HepG2 (cell line): ENCODE data around the gene THRSP. TPM values are rescaled to one million over a fixed set of nuclear protein-coding genes. Genes with fewer than 3 reads are reported as not detected.

Source experiments
- DMTF1 ChIP-seq: sonication (generic); formaldehyde crosslinking; IDR thresholded peaks from 2 replicates; pipeline ENCODE4 v1.4.0; 2020; ENCODE audit warnings: mild to moderate bottlenecking, missing genetic modification reagents
- ELF1 ChIP-seq: sonication (generic); formaldehyde crosslinking; IDR thresholded peaks from 2 replicates; pipeline ENCODE4 v1.4.0; 2020; ENCODE audit warnings: missing genetic modification reagents
- ELK4 ChIP-seq: sonication (generic); formaldehyde crosslinking; IDR thresholded peaks from 2 replicates; pipeline ENCODE4 v1.9.0; 2021; ENCODE audit warnings: missing genetic modification reagents, borderline replicate concordance
- MAFG ChIP-seq: sonication (generic); formaldehyde crosslinking; IDR thresholded peaks from 2 replicates; pipeline ENCODE4 v1.5.1; 2020; ENCODE audit warnings: mild to moderate bottlenecking, missing genetic modification reagents
- MAX ChIP-seq: IDR thresholded peaks from 2 replicates; pipeline ENCODE4 v1.6.1; 2012; ENCODE audit warnings: inconsistent platforms
- MXI1 ChIP-seq: IDR thresholded peaks from 3 replicates; pipeline ENCODE4 v1.6.1; 2012; ENCODE audit warnings: low read depth, low read length, inconsistent platforms, borderline replicate concordance
- MYC ChIP-seq: sonication (generic); formaldehyde crosslinking; IDR thresholded peaks from 2 replicates; pipeline ENCODE4 v1.9.0; 2021; ENCODE audit warnings: missing genetic modification reagents, borderline replicate concordance
- NFE2L1 ChIP-seq: sonication (generic); formaldehyde crosslinking; IDR thresholded peaks from 2 replicates; pipeline ENCODE4 v1.4.0; 2020; ENCODE audit warnings: missing genetic modification reagents, mild to moderate bottlenecking, borderline replicate concordance
- RAD21 ChIP-seq: fragments of 450-650 bp; formaldehyde crosslinking; IDR thresholded peaks from 2 replicates; pipeline ENCODE4 v1.5.0; 2020; ENCODE audit warnings: mild to moderate bottlenecking
- SKI ChIP-seq: fragments of 450-650 bp; IDR thresholded peaks from one replicate; pipeline ENCODE4 v1.6.1; 2018; ENCODE audit warnings: mild to moderate bottlenecking; ENCODE audit not compliant: partially characterized antibody
- SRY ChIP-seq: sonication (generic); formaldehyde crosslinking; IDR thresholded peaks from 2 replicates; pipeline ENCODE4 v1.8.0; 2022; ENCODE audit warnings: mild to moderate bottlenecking, missing genetic modification reagents
- ZFP1 ChIP-seq: IDR thresholded peaks from 2 replicates; pipeline ENCODE4 v1.6.1; 2016
- ZFX ChIP-seq: sonication (generic); formaldehyde crosslinking; IDR thresholded peaks from 2 replicates; pipeline ENCODE4 v1.4.0; 2020; ENCODE audit warnings: mild to moderate bottlenecking, low read depth, missing genetic modification reagents, moderate library complexity
- ZNF224 ChIP-seq: sonication (generic); formaldehyde crosslinking; IDR thresholded peaks from 2 replicates; pipeline ENCODE4 v1.5.0; 2020; ENCODE audit warnings: mild to moderate bottlenecking, missing genetic modification reagents
- ZNF225 ChIP-seq: sonication (generic); formaldehyde crosslinking; IDR thresholded peaks from 2 replicates; pipeline ENCODE4 v1.4.0; 2020; ENCODE audit warnings: mild to moderate bottlenecking, missing genetic modification reagents
- ZNF337 ChIP-seq: sonication (generic); formaldehyde crosslinking; IDR thresholded peaks from 2 replicates; pipeline ENCODE4 v1.5.1; 2020; ENCODE audit warnings: missing genetic modification reagents, low read depth, mild to moderate bottlenecking, borderline replicate concordance
- ZNF367 ChIP-seq: sonication (generic); formaldehyde crosslinking; IDR thresholded peaks from 2 replicates; pipeline ENCODE4 v1.4.0; 2020; ENCODE audit warnings: missing genetic modification reagents, borderline replicate concordance
- ZNF414 ChIP-seq: sonication (generic); formaldehyde crosslinking; IDR thresholded peaks from 2 replicates; pipeline ENCODE4 v1.5.0; 2020; ENCODE audit warnings: missing genetic modification reagents
- ZNF577 ChIP-seq: sonication (generic); formaldehyde crosslinking; IDR thresholded peaks from 2 replicates; pipeline ENCODE4 v1.4.0; 2020; ENCODE audit warnings: mild to moderate bottlenecking, low read depth, missing genetic modification reagents, borderline replicate concordance
- ZNF615 ChIP-seq: sonication (generic); formaldehyde crosslinking; IDR thresholded peaks from 2 replicates; pipeline ENCODE4 v1.5.0; 2020; ENCODE audit warnings: mild to moderate bottlenecking, missing genetic modification reagents, borderline replicate concordance
- ZNF687 ChIP-seq: sonication (generic); formaldehyde crosslinking; IDR thresholded peaks from 2 replicates; pipeline ENCODE4 v1.5.1; 2020; ENCODE audit warnings: mild to moderate bottlenecking, missing genetic modification reagents, moderate library complexity
- ZNF792 ChIP-seq: IDR thresholded peaks from 2 replicates; pipeline ENCODE4 v1.6.1; 2016
- polyA plus RNA-seq, 8 experiments: library from polyadenylated mRNA; depleted of rRNA in 3 of 8; stranded (reverse) in 7 of 8; unstranded in 1 of 8; fragments of >200 nt; fragmentation: Illumina TruSeq in 4 of 8; extraction: Trizol in 4 of 8; gene quantifications; 2 replicates each; pipeline versions ENCODE4 v1.2.1 to v1.2.3, GENCODE V29; 2011 to 2016; ENCODE audit warnings: low read depth in 4 of 8, missing spikeins in 1 of 8, mixed read lengths in 1 of 8; ENCODE audit not compliant: insufficient read depth in 1 of 8
- total RNA-seq, 5 experiments: library from RNA; depleted of rRNA; stranded (reverse); fragments of >200 nt; fragmentation: Illumina TruSeq; extraction: Trizol; gene quantifications; 2 replicates each; pipeline ENCODE4 v1.2.3, GENCODE V29; 2016; ENCODE audit warnings: low read depth in 1 of 5

THRSP gene
- total and polyA plus RNA-seq, 2 of the 13 experiments (the other 11 are each of a cell fraction or from before 2014, with no cell fraction given): 0.13 to 0.58 TPM

GRCh38 chr11:78037056-78037455, 26.6 kb upstream of the THRSP start (continued):
- no peak for TF ChIP-seq DMTF1 (CRISPR knock-in tag)
- TF ChIP-seq SKI: no peak
- TF ChIP-seq ZNF224 (CRISPR knock-in tag): no peak
- no peak for TF ChIP-seq ZNF367 (CRISPR knock-in tag)
- TF ChIP-seq ZFX: peak; percentile 52
- TF ChIP-seq ZNF414 (CRISPR knock-in tag): no peak
- TF ChIP-seq ZNF615 (CRISPR knock-in tag): no peak
- no peak for TF ChIP-seq ELK4 (CRISPR knock-in tag)
- no peak for TF ChIP-seq ZFP1 (CRISPR knock-in tag)
- TF ChIP-seq ZNF792: no peak
- no peak for TF ChIP-seq MAFG (CRISPR knock-in tag)
- peak; percentile 79 for TF ChIP-seq ZNF687 (CRISPR knock-in tag)
- TF ChIP-seq ZNF577: no peak
- TF ChIP-seq ELF1: no peak
- TF ChIP-seq SRY (CRISPR knock-in tag): no peak
- TF ChIP-seq NFE2L1 (CRISPR knock-in tag): no peak
- TF ChIP-seq ZNF225 (CRISPR knock-in tag): no peak
- TF ChIP-seq MXI1: peak; percentile 42; the same call in 1 of the 3 replicates
- TF ChIP-seq MAX: peak; percentile 63
- TF ChIP-seq RAD21 (CRISPR knock-in tag): no peak
- TF ChIP-seq MYC: no peak; the same call in 1 of the 2 replicates
- TF ChIP-seq ZNF337 (CRISPR knock-in tag): no peak
